ENCODE measurements around the gene CELA2B. TPM values are rescaled to one million over a fixed set of nuclear protein-coding genes. Genes with fewer than 3 reads are reported as not detected.

The CELA2B gene
- total RNA-seq, 1 experiment from 2014 or later: not detected

GRCh38 chr1:15526490-15527339 is 50.8 kb downstream of the CELA2B start, which contains the start of gene DNAJC16:
Gene DNAJC16, plus strand, starts transcription at chr1:15526848. Its CDS starts 2,258 bp downstream, at chr1:15529106.
- DNase-seq: peak; percentile 92
- Histone ChIP-seq H3K4me3 (ENCODE audit: insufficient read depth, low read depth, low read length) (peak within 1 kb of the TSS; percentile 94), H3K27me3 (ENCODE audit: control insufficient read depth, insufficient read depth, low read length) (no peaks in the 10 kb centered on the region), H3K36me3 (replicated peaks; ENCODE audit: control insufficient read depth, insufficient read depth, low read length) (peaks cover 1% of the 10 kb centered on the region; the same call in 1 of the 2 replicates)

GRCh38 chr1:15531003-15531402 is 55.1 kb downstream of the CELA2B start:
- DNase-seq: no peak
- no peaks in the 10 kb centered on the region for H3K27me3 ChIP-seq (ENCODE audit: control insufficient read depth, insufficient read depth, low read length)
- H3K4me3 ChIP-seq (ENCODE audit: insufficient read depth, low read depth, low read length): no peak overlapping the region
- peaks cover 1% of the 10 kb centered on the region for H3K36me3 ChIP-seq (replicated peaks; ENCODE audit: control insufficient read depth, insufficient read depth, low read length)

- H3K4me3 ChIP-seq (ENCODE audit: insufficient read depth, low read depth, low read length): no peak overlapping the region
- H3K36me3 ChIP-seq (replicated peaks; ENCODE audit: control insufficient read depth, insufficient read depth, low read length): peaks cover 3% of the 10 kb centered on the region
- H3K27me3 ChIP-seq (ENCODE audit: control insufficient read depth, insufficient read depth, low read length): no peaks in the 10 kb centered on the region
- DNase-seq: no peak
These were observed 55.8 kb downstream of the CELA2B start for GRCh38 chr1:15531682-15532081.

GRCh38 chr1:15538771-15539170 is 62.9 kb downstream of the CELA2B start:
- Histone ChIP-seq H3K36me3 (replicated peaks; ENCODE audit: control insufficient read depth, insufficient read depth, low read length) (peaks cover 10% of the 10 kb centered on the region), H3K27me3 (ENCODE audit: control insufficient read depth, insufficient read depth, low read length) (no peaks in the 10 kb centered on the region), H3K4me3 (ENCODE audit: insufficient read depth, low read depth, low read length) (no peak overlapping the region)
- DNase-seq: no peak

GRCh38 chr1:15540186-15540585 is 64.3 kb downstream of the CELA2B start:
- DNase-seq: no peak
- H3K27me3 ChIP-seq (ENCODE audit: control insufficient read depth, insufficient read depth, low read length): no peaks in the 10 kb centered on the region
- H3K36me3 ChIP-seq (replicated peaks; ENCODE audit: control insufficient read depth, insufficient read depth, low read length): peaks cover 13% of the 10 kb centered on the region
- H3K4me3 ChIP-seq (ENCODE audit: insufficient read depth, low read depth, low read length): no peak overlapping the region

Other genes with a start within 250 kb of the CELA2B start
- gene FHAD1, start 228.9 kb upstream of the CELA2B start, total RNA-seq (2014; rRNA removed; shearing (Covaris generic)): 0.52 and 0.83 TPM in 2 replicates
- 42.9 and 48.3 TPM in 2 replicates for gene EFHD2, start 66.2 kb upstream of the CELA2B start, total RNA-seq (2014; rRNA removed; shearing (Covaris generic))
- not detected in 2 replicates for gene CTRC, start 37.7 kb upstream of the CELA2B start, total RNA-seq (2014; rRNA removed; shearing (Covaris generic))
- not detected in 2 replicates for gene CELA2A, start 19.4 kb upstream of the CELA2B start, total RNA-seq (2014; rRNA removed; shearing (Covaris generic))
- gene CASP9, start 48.1 kb downstream of the CELA2B start, total RNA-seq (2014; rRNA removed; shearing (Covaris generic)): 14.1 and 15.0 TPM in 2 replicates
- gene DNAJC16, start 50.7 kb downstream of the CELA2B start, total RNA-seq (2014; rRNA removed; shearing (Covaris generic)): 14.7 and 15.7 TPM in 2 replicates
- gene AGMAT, start 108.9 kb downstream of the CELA2B start, total RNA-seq (2014; rRNA removed; shearing (Covaris generic)): 6.9 and 7.8 TPM in 2 replicates
- gene DDI2, start 141.4 kb downstream of the CELA2B start, total RNA-seq (2014; rRNA removed; shearing (Covaris generic)): 19.4 and 19.7 TPM in 2 replicates
- 79.0 and 79.6 TPM in 2 replicates for gene PLEKHM2, start 208.2 kb downstream of the CELA2B start, total RNA-seq (2014; rRNA removed; shearing (Covaris generic))